ENCODE results near the gene DLX3.
A peak's percentile ranks its signal among the peaks of the same experiment; 100 is the strongest.

The DLX3 gene

DNA sequence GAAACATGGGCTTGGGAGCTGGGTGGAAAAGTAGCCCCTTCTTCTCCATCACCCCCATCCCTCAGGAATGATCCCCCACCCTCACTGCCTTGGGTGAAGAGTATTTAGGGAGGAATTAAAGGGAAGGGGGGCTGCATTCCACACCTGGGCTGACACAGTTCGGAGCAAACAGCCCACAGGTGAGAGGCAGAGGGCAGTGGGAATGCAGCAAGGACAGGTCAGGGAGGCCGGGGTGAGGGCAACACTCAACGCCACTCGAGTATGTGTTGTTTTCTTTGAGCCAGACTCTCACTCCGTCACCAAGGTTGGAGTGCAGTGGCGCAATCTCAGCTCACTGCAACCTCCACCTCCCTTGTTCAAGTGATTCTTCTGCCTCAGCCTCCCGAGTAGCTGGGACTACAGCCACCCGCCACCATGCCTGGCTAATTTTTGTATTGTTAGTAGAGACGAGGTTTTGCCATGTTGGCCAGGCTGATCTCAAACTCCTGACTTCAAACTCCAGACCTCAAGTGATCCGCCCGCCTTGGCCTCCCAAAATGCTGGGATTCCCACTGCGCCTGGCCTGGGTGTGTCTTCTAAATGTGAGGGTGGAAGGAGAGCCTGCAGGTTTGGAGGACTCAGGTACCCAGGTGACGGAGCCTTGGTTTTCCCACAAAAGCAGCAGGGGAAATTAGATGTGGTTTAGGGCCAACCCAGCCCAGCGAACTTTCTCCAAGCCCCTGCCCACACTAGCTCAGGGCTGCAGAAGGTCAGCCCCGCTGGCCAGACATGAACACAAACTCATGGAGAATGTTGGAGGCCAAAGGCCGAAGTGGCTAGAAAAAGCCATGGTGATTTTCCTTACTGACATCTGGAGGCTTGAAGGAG lies 39.7 kb upstream of the DLX3 start:
- H3K27me3 ChIP-seq (ENCODE audit: insufficient read depth, low read length) = no peaks in the 10 kb centered on the region

GRCh38 chr17:50033316-50033715 lies 38.3 kb upstream of the DLX3 start:
- H3K27ac ChIP-seq (ENCODE audit: low read depth, low read length) = no peak overlapping the region
- H3K27me3 ChIP-seq (ENCODE audit: insufficient read depth, low read length) = no peaks in the 10 kb centered on the region
- peaks cover 39% of the 10 kb centered on the region for H3K4me1 ChIP-seq (ENCODE audit: control insufficient read depth, insufficient read depth, low read length, unreplicated experiment)
- H3K36me3 ChIP-seq (ENCODE audit: insufficient read depth, low read length) = no peaks in the 10 kb centered on the region
- H3K4me3 ChIP-seq (ENCODE audit: low read depth, low read length) = no peak overlapping the region
- no peaks in the 10 kb centered on the region for H3K79me2 ChIP-seq (ENCODE audit: control insufficient read depth, insufficient read depth, low read length, unreplicated experiment)
- no peak overlapping the region for H2AFZ ChIP-seq (ENCODE audit: low read length, unreplicated experiment)

More for the DNA sequence above, 39.7 kb upstream of the DLX3 start:
- Histone ChIP-seq H3K4me3 (ENCODE audit: low read depth, low read length) (no peak overlapping the region), H3K27ac (ENCODE audit: low read depth, low read length) (no peak overlapping the region), H2AFZ (ENCODE audit: low read length, unreplicated experiment) (no peak overlapping the region), H3K36me3 (ENCODE audit: insufficient read depth, low read length) (no peaks in the 10 kb centered on the region), H3K79me2 (ENCODE audit: control insufficient read depth, insufficient read depth, low read length, unreplicated experiment) (no peaks in the 10 kb centered on the region), H3K4me1 (ENCODE audit: control insufficient read depth, insufficient read depth, low read length, unreplicated experiment) (peaks cover 30% of the 10 kb centered on the region)

DNA sequence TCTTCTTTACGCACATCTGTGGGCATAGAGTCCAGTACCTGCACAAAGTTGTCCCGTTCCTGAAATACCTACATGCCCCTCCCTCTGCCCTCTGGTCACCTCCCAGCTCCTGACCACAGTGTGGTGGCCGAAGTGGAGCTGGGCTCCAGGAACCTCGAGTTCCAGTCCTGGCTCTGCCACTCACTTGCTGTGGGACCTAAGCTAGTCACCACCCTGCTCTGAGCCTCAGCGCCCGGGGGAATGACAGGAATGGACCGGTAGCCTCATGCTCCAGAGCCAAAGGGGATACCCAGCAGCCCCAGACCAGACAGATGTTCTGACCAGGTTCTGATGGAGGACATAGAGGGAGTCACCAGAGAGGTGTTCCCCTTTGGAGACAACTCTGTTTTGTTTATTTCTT lies 34.2 kb upstream of the DLX3 start:
- no peaks in the 10 kb centered on the region for H3K36me3 ChIP-seq (ENCODE audit: insufficient read depth, low read length)
- H2AFZ ChIP-seq (ENCODE audit: low read length, unreplicated experiment) = no peak overlapping the region
- H3K79me2 ChIP-seq (ENCODE audit: control insufficient read depth, insufficient read depth, low read length, unreplicated experiment) = no peaks in the 10 kb centered on the region
- no peaks in the 10 kb centered on the region for H3K27me3 ChIP-seq (ENCODE audit: insufficient read depth, low read length)
- no peak overlapping the region for H3K4me3 ChIP-seq (ENCODE audit: low read depth, low read length)
- H3K4me1 ChIP-seq (ENCODE audit: control insufficient read depth, insufficient read depth, low read length, unreplicated experiment) = peaks cover 26% of the 10 kb centered on the region
- H3K27ac ChIP-seq (ENCODE audit: low read depth, low read length) = peak overlapping the region; percentile 87

DNA sequence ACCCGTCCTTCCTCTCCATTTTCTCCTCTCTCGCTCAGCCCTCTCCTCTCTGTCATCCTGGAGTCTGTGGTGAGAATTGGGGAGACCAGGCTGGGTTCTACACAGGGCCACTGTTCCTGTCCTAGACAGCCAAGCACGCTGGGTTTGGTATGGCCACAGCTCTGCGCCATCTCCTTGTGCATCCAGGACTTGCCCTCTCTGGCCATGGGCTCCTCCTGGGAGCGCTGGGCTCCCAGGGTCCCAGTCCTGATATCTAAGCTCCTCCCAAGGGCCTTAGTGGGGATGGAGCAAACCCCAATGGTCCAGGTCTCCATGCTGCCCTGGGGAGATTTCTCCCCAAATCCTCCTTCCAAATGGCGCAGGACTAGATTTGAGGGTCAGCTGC lies 33.7 kb upstream of the DLX3 start:
- Histone ChIP-seq H3K27ac (ENCODE audit: low read depth, low read length) (peak overlapping the region; percentile 87), H3K79me2 (ENCODE audit: control insufficient read depth, insufficient read depth, low read length, unreplicated experiment) (no peaks in the 10 kb centered on the region), H2AFZ (ENCODE audit: low read length, unreplicated experiment) (no peak overlapping the region), H3K4me1 (ENCODE audit: control insufficient read depth, insufficient read depth, low read length, unreplicated experiment) (peaks cover 26% of the 10 kb centered on the region), H3K36me3 (ENCODE audit: insufficient read depth, low read length) (no peaks in the 10 kb centered on the region), H3K27me3 (ENCODE audit: insufficient read depth, low read length) (no peaks in the 10 kb centered on the region), H3K4me3 (ENCODE audit: low read depth, low read length) (no peak overlapping the region)

DNA sequence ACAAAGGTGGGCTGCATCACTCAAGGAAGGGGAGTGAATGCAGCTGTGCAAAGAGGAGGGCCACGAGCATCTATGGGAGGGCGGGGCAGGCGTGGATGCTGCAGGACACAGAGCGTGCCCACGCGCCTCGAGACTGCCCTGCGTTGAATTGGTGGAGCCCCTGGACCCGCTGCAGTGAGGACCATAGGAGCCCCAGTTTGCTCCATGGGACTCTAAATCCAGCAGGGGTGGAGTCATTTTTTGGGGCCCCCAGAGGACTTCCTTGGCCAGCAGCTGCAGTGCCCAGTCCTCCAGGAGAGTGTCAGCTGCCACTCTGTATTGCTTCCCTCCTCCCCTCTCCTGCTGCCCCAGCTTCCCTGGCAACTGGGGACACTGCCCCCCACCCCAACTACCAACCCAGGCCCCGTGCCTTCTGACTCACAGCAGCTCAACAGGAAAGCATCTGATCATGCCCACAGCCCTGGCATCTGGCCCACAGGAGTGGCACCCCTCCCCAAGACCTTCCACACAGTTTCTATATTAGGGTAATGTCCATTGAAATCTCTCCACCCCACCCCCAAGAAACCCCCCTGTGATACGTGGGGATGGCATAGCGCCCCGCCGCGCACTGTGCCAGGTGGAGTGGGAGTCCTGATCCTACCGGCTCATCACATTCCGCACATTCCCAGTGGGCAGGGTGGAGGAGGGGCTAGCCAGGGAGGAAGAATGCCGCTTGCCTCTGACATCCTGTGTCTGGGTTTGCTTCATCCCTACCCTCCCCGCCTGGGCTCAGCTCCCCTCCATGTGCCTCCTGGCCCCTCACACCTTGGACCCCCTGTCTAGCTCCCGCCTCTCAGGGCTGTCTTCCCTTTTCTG lies 33.1 kb upstream of the DLX3 start:
- no peaks in the 10 kb centered on the region for H3K27me3 ChIP-seq (ENCODE audit: insufficient read depth, low read length)
- H3K27ac ChIP-seq (ENCODE audit: low read depth, low read length) = peak overlapping the region; percentile 87
- no peaks in the 10 kb centered on the region for H3K79me2 ChIP-seq (ENCODE audit: control insufficient read depth, insufficient read depth, low read length, unreplicated experiment)
- peak overlapping the region; percentile 69 for H3K4me3 ChIP-seq (ENCODE audit: low read depth, low read length)
- peaks cover 26% of the 10 kb centered on the region for H3K4me1 ChIP-seq (ENCODE audit: control insufficient read depth, insufficient read depth, low read length, unreplicated experiment)
- no peaks in the 10 kb centered on the region for H3K36me3 ChIP-seq (ENCODE audit: insufficient read depth, low read length)
- H2AFZ ChIP-seq (ENCODE audit: low read length, unreplicated experiment) = no peak overlapping the region

GRCh38 chr17:50027172-50027880 lies 32.3 kb upstream of the DLX3 start:
- H3K27ac ChIP-seq (ENCODE audit: low read depth, low read length) = peak overlapping the region; percentile 87
- no peaks in the 10 kb centered on the region for H3K79me2 ChIP-seq (ENCODE audit: control insufficient read depth, insufficient read depth, low read length, unreplicated experiment)
- no peak overlapping the region for H2AFZ ChIP-seq (ENCODE audit: low read length, unreplicated experiment)
- H3K36me3 ChIP-seq (ENCODE audit: insufficient read depth, low read length) = no peaks in the 10 kb centered on the region
- H3K4me1 ChIP-seq (ENCODE audit: control insufficient read depth, insufficient read depth, low read length, unreplicated experiment) = peaks cover 26% of the 10 kb centered on the region
- no peaks in the 10 kb centered on the region for H3K27me3 ChIP-seq (ENCODE audit: insufficient read depth, low read length)
- peak overlapping the region; percentile 69 for H3K4me3 ChIP-seq (ENCODE audit: low read depth, low read length)

- no peaks in the 10 kb centered on the region for H3K79me2 ChIP-seq (ENCODE audit: control insufficient read depth, insufficient read depth, low read length, unreplicated experiment)
- peaks cover 26% of the 10 kb centered on the region for H3K4me1 ChIP-seq (ENCODE audit: control insufficient read depth, insufficient read depth, low read length, unreplicated experiment)
- H3K27ac ChIP-seq (ENCODE audit: low read depth, low read length) = peak overlapping the region; percentile 87
- no peaks in the 10 kb centered on the region for H3K27me3 ChIP-seq (ENCODE audit: insufficient read depth, low read length)
- no peaks in the 10 kb centered on the region for H3K36me3 ChIP-seq (ENCODE audit: insufficient read depth, low read length)
- peak overlapping the region; percentile 69 for H3K4me3 ChIP-seq (ENCODE audit: low read depth, low read length)
- no peak overlapping the region for H2AFZ ChIP-seq (ENCODE audit: low read length, unreplicated experiment)
Measured at GRCh38 chr17:50026837-50027171, 31.8 kb upstream of the DLX3 start.

DNA sequence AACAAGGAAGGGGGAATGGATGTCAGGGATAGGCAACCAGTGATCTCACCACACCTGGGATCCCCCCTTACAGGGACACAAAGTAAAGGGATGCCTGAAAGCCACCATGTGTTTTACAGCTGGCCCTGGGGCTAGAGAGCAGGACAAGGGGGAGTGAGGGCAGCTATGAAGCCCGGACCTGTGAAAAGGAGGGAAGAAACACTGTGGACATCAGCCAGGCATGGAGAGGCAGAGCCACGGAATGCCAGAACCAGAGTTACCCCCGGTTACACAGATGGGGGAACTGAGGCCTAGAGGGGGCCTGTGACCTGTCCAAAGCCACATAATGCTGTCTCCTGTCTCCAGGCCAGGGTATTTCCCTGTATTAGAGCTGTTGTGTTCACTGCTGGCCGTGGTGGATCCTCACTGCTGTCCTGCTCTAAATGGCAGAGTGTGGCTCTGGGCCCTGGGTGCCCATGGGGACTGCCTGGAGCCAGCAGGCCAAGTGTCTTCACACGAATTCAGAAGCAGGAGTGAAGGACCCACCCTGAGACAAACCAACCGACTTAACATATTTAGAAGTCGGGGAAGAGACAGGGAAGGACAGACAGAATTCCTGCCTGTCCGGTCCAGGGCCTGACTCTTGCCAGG lies 31.1 kb upstream of the DLX3 start:
- Histone ChIP-seq H2AFZ (ENCODE audit: low read length, unreplicated experiment) (no peak overlapping the region), H3K27ac (ENCODE audit: low read depth, low read length) (no peak overlapping the region), H3K79me2 (ENCODE audit: control insufficient read depth, insufficient read depth, low read length, unreplicated experiment) (no peaks in the 10 kb centered on the region), H3K4me3 (ENCODE audit: low read depth, low read length) (no peak overlapping the region), H3K36me3 (ENCODE audit: insufficient read depth, low read length) (no peaks in the 10 kb centered on the region), H3K27me3 (ENCODE audit: insufficient read depth, low read length) (no peaks in the 10 kb centered on the region), H3K4me1 (ENCODE audit: control insufficient read depth, insufficient read depth, low read length, unreplicated experiment) (peaks cover 26% of the 10 kb centered on the region)

DNA sequence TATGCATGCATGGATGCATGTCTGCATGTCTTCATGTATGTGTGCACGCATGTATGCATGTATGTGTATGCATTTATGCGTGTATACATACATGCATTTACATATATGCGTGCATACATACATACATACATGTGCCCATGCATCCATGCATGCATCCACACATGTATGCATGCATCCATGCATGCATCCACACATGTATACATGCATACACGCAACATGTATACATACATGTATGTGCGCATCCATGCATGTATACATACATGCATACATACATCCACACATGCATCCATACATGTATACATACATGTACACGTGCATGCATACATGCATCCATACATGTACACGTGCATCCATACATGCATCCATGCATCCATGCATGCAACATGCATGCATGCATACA lies 29.8 kb upstream of the DLX3 start:
- Histone ChIP-seq H3K4me1 (ENCODE audit: control insufficient read depth, insufficient read depth, low read length, unreplicated experiment) (peaks cover 26% of the 10 kb centered on the region), H3K79me2 (ENCODE audit: control insufficient read depth, insufficient read depth, low read length, unreplicated experiment) (no peaks in the 10 kb centered on the region), H3K27me3 (ENCODE audit: insufficient read depth, low read length) (no peaks in the 10 kb centered on the region), H3K27ac (ENCODE audit: low read depth, low read length) (no peak overlapping the region), H3K4me3 (ENCODE audit: low read depth, low read length) (no peak overlapping the region), H2AFZ (ENCODE audit: low read length, unreplicated experiment) (no peak overlapping the region), H3K36me3 (ENCODE audit: insufficient read depth, low read length) (no peaks in the 10 kb centered on the region)

DNA sequence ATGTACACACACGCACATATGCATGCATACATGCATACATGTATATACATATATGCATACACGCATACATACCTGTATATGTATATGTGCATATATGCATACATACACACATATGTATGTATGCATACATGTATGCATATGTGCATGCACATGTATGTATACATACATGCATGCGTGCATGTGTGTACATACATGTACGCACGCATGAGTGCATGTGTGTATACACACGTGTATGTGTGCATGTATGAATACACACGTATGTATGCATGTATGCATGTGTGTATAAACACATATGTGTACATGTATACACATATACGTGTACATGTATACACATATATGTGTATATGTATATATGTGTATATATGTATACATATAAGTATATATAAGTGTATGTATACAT lies 28.5 kb upstream of the DLX3 start:
- Histone ChIP-seq H3K79me2 (ENCODE audit: control insufficient read depth, insufficient read depth, low read length, unreplicated experiment) (no peaks in the 10 kb centered on the region), H3K4me3 (ENCODE audit: low read depth, low read length) (no peak overlapping the region), H3K36me3 (ENCODE audit: insufficient read depth, low read length) (no peaks in the 10 kb centered on the region), H3K27ac (ENCODE audit: low read depth, low read length) (no peak overlapping the region), H3K4me1 (ENCODE audit: control insufficient read depth, insufficient read depth, low read length, unreplicated experiment) (peaks cover 23% of the 10 kb centered on the region), H3K27me3 (ENCODE audit: insufficient read depth, low read length) (no peaks in the 10 kb centered on the region), H2AFZ (ENCODE audit: low read length, unreplicated experiment) (no peak overlapping the region)

All from ACC112 (cell line).